NOMO-1 treated with dmso at 0.1 percent for 144 hours (cell line): ENCODE measurements around the gene PTPRG.

Experiments
- DNase-seq: peaks from one replicate; lab custom pipeline; 2025; ENCODE audit not compliant: unreplicated experiment; lab: John Stamatoyannopoulos, UW

PTPRG gene

GRCh38 chr3:61847784-61848462, 286.6 kb downstream of the PTPRG start:
- no peak for DNase-seq

GRCh38 chr3:61848885-61849284, 287.5 kb downstream of the PTPRG start:
- DNase-seq = no peak

- DNase-seq = no peak
Measured at GRCh38 chr3:61853912-61854311, 292.5 kb downstream of the PTPRG start.

GRCh38 chr3:61855211-61855610, 293.8 kb downstream of the PTPRG start:
- DNase-seq = no peak

- no peak for DNase-seq
Measured at GRCh38 chr3:61857297-61857696, 295.9 kb downstream of the PTPRG start.

- no peak for DNase-seq
Measured at GRCh38 chr3:61858054-61858453, 296.7 kb downstream of the PTPRG start.

- no peak for DNase-seq
Measured at GRCh38 chr3:61861410-61861809, 300.0 kb downstream of the PTPRG start.

GRCh38 chr3:61862614-61863289, 301.4 kb downstream of the PTPRG start:
- DNase-seq = no peak

GRCh38 chr3:61863579-61863978, 302.2 kb downstream of the PTPRG start:
- DNase-seq = no peak

GRCh38 chr3:61864886-61865285, 303.5 kb downstream of the PTPRG start:
- DNase-seq = no peak

GRCh38 chr3:61865466-61866152, 304.2 kb downstream of the PTPRG start:
- no peak for DNase-seq

GRCh38 chr3:61866153-61866542, 304.8 kb downstream of the PTPRG start:
- DNase-seq = no peak

GRCh38 chr3:61866961-61867461, 305.6 kb downstream of the PTPRG start:
- no peak for DNase-seq

- DNase-seq = no peak
Measured at GRCh38 chr3:61868499-61868898, 307.1 kb downstream of the PTPRG start.

GRCh38 chr3:61869371-61869770, 308.0 kb downstream of the PTPRG start:
- no peak for DNase-seq

GRCh38 chr3:61871644-61872043, 310.3 kb downstream of the PTPRG start:
- no peak for DNase-seq

- DNase-seq = no peak
Measured at GRCh38 chr3:61872077-61872706, 310.8 kb downstream of the PTPRG start.

GRCh38 chr3:61875046-61875844, 313.9 kb downstream of the PTPRG start:
- no peak for DNase-seq

- no peak for DNase-seq
Measured at GRCh38 chr3:61875976-61876671, 314.8 kb downstream of the PTPRG start.

GRCh38 chr3:61876797-61877196, 315.4 kb downstream of the PTPRG start:
- no peak for DNase-seq
